Retinal pigment epithelial cell (primary cell): ENCODE results near the gene SCN1A.
"Not testable (repeated sequence)": the region's sequence is repeated elsewhere in the genome, so short reads cannot be mapped to it uniquely, and the experiment has no call there.

ENCODE experiments used
- DNase-seq: peaks from one replicate; pipeline ENCODE4 v3.0.0-alpha.2; 2010; ENCODE audit warnings: low read depth
- H3K4me3 ChIP-seq: 2 replicates; pipeline ENCODE4 v1.5.1; 2011; ENCODE audit warnings: mild to moderate bottlenecking, low read length, control low read depth, moderate library complexity
- TF ChIP-seq, protein P1 (sequence below): conservative IDR thresholded peaks from 2 replicates; pipeline ENCODE4 v1.5.1; 2011; ENCODE audit warnings: low read depth, low read length, control low read depth, inconsistent platforms

SCN1A gene

DNA sequence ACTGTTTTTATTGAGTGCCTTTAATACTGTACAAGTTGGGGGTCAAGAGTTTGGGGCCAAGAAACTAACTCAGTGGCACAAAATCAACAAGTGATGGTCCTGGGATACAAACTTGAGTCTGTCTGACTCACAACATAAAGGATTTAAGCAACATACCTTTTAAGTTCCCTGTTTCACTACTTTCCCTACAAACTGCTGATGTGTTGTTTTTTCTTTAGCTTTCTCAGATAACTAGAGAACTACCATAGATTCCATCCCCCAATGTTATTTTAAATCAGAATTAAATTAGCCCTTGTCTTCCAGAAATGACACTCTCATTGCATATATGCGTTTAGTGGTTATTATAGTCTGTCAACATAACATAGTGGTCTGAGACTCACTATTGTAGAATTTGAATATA, 116.2 kb downstream of the SCN1A start:
- H3K4me3 ChIP-seq, result no peak overlapping the region
- TF ChIP-seq, protein P1, sequence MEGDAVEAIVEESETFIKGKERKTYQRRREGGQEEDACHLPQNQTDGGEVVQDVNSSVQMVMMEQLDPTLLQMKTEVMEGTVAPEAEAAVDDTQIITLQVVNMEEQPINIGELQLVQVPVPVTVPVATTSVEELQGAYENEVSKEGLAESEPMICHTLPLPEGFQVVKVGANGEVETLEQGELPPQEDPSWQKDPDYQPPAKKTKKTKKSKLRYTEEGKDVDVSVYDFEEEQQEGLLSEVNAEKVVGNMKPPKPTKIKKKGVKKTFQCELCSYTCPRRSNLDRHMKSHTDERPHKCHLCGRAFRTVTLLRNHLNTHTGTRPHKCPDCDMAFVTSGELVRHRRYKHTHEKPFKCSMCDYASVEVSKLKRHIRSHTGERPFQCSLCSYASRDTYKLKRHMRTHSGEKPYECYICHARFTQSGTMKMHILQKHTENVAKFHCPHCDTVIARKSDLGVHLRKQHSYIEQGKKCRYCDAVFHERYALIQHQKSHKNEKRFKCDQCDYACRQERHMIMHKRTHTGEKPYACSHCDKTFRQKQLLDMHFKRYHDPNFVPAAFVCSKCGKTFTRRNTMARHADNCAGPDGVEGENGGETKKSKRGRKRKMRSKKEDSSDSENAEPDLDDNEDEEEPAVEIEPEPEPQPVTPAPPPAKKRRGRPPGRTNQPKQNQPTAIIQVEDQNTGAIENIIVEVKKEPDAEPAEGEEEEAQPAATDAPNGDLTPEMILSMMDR, result no peak
- no peak for DNase-seq

DNA sequence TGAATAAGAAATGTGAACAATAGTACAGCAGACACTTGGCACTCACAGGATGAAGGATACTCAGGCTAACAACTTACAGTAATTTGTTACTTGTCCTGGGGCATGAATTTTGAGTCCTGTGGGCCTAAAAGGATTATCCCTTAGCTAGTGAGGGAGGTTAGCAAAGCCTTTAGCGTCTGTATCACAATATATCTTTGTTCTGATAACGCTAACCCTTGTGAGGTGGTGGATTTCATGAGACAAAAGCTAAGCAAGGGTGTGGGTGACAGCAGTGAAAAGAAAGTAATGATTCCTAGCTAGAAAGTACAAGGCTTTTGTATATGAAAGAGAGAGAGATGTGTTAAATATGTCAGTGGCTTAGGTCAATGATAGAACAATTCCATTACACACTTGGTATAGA, 127.4 kb downstream of the SCN1A start:
- TF ChIP-seq, protein P1, result no peak
- DNase-seq, result no peak

DNA sequence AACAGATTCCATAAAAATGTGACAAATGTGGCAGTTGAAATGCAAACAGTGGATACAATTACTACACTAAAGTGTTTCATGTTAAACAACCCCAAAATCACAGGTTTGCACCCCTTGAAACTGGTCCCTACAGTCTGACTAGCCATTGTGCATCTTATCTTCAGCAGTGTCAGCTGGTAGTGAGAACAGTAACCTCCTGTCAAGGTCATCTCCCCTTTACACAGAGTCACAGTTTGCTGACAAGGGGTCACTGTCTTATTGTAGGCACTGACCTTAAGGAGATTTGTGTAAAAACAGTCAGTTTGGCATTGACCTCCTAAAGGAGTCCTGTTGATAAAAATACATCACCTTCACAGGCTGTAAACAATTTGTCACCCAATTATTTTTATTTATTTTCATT, 137.0 kb downstream of the SCN1A start:
- DNase-seq, result no peak
- TF ChIP-seq, protein P1, result no peak
- H3K4me3 ChIP-seq, result no peak overlapping the region

More for the DNA sequence above, 127.4 kb downstream of the SCN1A start:
- no peak overlapping the region for H3K4me3 ChIP-seq

GRCh38 chr2:165989851-165990250, 138.0 kb downstream of the SCN1A start:
- no peak overlapping the region for H3K4me3 ChIP-seq
- DNase-seq, result no peak
- TF ChIP-seq, protein P1, result no peak

- no peak overlapping the region for H3K4me3 ChIP-seq
- DNase-seq, result no peak
- TF ChIP-seq, protein P1, result no peak
Observed at GRCh38 chr2:165985120-165985519, 142.7 kb downstream of the SCN1A start.

- H3K4me3 ChIP-seq, DNase-seq: not testable (repeated sequence)
Observed at GRCh38 chr2:165972161-165972560, 155.7 kb downstream of the SCN1A start.

DNA sequence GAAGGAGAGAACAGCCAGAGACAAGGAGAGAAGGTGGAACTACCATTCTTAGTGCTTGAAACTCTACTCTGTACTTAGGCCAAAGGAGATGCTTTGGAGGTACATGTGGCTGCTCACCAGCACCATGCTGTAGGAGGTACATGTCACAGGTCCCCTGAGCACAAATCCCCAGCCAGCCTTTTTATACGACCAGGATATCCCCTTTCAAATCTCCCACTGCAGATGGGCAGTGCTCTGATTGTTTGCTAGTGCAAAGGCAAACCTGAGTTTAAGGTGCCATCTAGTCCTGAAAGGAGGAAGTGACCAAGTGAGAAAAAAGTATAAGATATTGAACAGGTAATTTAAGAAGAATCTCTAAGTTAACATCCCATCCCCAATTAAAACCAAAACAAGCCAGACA, 157.2 kb downstream of the SCN1A start:
- TF ChIP-seq, protein P1, result no peak

GRCh38 chr2:165969227-165969626, 158.6 kb downstream of the SCN1A start:
- no peak overlapping the region for H3K4me3 ChIP-seq
- TF ChIP-seq, protein P1, result no peak
- DNase-seq, result no peak

More for the DNA sequence above, 157.2 kb downstream of the SCN1A start:
- DNase-seq, result no peak
- no peak overlapping the region for H3K4me3 ChIP-seq
